Transverse colon (tissue), 3 donors: Measurements from ENCODE around the gene AGMAT.

Experiments
- CTCF ChIP-seq, 5 experiments: fragments of 200-600 bp in 3 of 5; fragments of 450-650 bp in 2 of 5; sonication (generic) in 3 of 5; IDR thresholded peaks; 1 replicate in 2 of 5; 2 replicates in 3 of 5; pipeline ENCODE4 v1.5.1; 2016 to 2017; ENCODE audit warnings: antibody characterized with exemption in 5 of 5, inconsistent platforms in 3 of 5, mild to moderate bottlenecking in 2 of 5, moderate library complexity in 1 of 5
- EP300 ChIP-seq: sonication (generic); formaldehyde crosslinking; IDR thresholded peaks from one replicate; pipeline ENCODE4 v1.6.1; 2017; ENCODE audit warnings: antibody characterized with exemption, low read depth
- POLR2A ChIP-seq: fragments of 450-650 bp; IDR thresholded peaks from one replicate; pipeline ENCODE4 v1.6.1; 2016; ENCODE audit warnings: antibody characterized with exemption, mild to moderate bottlenecking, moderate library complexity

- TF ChIP-seq POLR2A, result no peak
- TF ChIP-seq EP300, result no peak
- no peak for TF ChIP-seq CTCF (IDR thresholded peaks at IDR 0.05)
These were observed 27.8 kb downstream of the AGMAT start for GRCh38 chr1:15557008-15557407.
